GM18505 (cell line): ENCODE data around the gene AP1AR.

Experiments
- ATAC-seq: cut with Tn5 transposase; IDR thresholded peaks from one replicate; pipeline ENCODE4 v1.9.1; 2021; ENCODE audit not compliant: unreplicated experiment
- POLR2A ChIP-seq: IDR thresholded peaks from 4 replicates; pipeline ENCODE4 v1.6.1; 2011; ENCODE audit warnings: borderline replicate concordance; ENCODE audit not compliant: insufficient read depth, insufficient read length; ENCODE audit errors: extremely low read depth

AP1AR gene

DNA sequence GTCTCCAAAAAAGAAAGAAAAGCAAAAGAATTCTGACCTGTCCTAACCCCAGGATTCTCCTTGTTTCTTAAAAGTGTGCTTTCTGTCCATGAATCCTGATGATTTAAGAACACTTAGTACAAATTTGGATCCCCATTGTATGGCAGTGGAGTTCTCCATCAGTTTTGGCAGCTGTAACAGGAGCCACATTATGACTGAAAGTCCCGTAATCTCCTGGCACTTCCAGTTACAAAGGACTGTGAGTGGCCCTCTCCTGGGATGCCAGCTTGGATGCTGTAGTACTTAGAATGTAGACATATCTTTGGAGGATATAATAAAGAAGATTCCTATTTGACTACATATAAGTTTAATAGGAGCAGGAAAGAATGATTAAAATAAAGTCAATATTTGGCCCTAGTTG is 20.6 kb downstream of the AP1AR start:
- no peak for ATAC-seq
- no peak for TF ChIP-seq POLR2A

GRCh38 chr4:112253382-112254000 is 21.9 kb downstream of the AP1AR start:
- peak; percentile 74 for ATAC-seq
- TF ChIP-seq POLR2A, result no peak

GRCh38 chr4:112257098-112257497 is 25.5 kb downstream of the AP1AR start:
- TF ChIP-seq POLR2A, result no peak
- no peak for ATAC-seq

DNA sequence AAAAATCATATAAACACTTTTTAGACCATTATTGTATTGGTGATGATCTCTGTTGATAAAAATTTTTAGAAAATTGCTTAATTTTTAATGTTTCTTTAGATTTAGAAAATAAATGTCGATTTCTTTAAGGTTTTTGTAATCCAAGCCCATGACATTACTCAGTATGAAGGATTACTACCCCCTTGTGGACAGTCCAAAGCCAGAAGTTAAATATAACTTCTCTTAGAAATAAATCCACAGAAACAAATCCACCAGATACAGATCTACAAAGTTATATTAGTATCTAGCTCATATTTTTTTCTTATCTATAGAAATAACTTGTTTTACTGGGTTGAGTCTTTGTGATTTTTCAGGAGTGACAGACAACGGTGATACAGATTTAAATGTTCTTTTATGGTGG is 35.2 kb downstream of the AP1AR start:
- ATAC-seq, result no peak
- TF ChIP-seq POLR2A, result no peak

DNA sequence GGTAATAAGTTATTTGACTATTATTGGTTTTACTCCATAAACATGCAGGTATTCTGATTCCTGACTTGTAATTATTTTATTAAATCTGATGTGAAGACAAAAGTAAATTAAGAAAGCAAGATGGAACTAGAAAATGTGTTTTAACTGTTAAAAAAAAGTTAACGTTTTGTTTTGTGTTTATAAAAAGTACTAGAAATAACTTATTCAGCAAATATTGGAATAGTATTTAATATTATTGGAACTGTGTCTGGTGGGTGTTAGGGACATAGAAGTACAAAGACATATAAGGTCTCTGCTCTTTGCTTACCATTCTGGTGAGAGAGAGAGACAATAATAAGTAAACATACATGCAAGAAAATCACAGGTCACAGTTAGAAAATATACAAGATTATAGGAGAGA is 38.5 kb downstream of the AP1AR start:
- ATAC-seq, result no peak
- TF ChIP-seq POLR2A, result no peak

DNA sequence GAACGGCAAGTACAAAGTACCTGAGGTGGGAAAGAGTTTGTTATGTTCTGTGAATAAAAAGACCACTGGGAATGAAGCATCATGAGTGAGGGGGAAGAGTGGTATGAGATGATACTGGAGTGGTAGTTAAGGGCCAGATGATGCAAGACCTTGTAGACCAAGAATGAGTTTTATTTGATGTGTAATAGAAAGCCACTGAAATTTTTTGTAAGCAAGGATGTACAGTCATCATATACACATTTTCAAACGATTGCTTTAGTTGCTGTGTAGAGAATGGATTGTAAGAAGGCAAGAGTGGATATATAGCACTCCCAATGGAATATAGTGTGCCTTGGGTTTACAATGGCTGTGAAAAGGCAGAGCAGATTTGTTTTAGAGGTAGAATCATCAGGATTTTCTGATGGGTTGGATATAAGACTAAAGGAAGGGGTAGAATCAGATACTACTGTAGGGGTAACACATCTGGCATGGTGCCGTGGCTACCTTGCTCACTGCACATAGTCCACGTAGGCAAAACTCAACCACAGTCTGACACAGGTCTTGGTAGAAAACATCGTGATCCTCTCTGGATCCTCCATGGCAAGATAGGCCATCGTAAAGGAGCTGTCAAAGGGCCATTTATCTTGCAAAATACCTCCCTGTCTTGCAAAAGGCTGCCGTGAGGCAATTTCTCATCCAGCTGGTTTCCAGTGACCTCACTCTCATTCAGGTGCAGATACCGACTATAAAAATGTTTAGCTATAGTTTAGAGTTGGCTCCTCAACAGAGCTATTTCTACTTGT is 39.2 kb downstream of the AP1AR start:
- peak; percentile 46 for TF ChIP-seq POLR2A
- no peak for ATAC-seq

GRCh38 chr4:112272292-112272691 is 40.7 kb downstream of the AP1AR start:
- no peak for TF ChIP-seq POLR2A

GRCh38 chr4:112274959-112275358 is 43.4 kb downstream of the AP1AR start:
- ATAC-seq, result no peak
- TF ChIP-seq POLR2A, result no peak

More at GRCh38 chr4:112272292-112272691, 40.7 kb downstream of the AP1AR start:
- no peak for ATAC-seq

- ATAC-seq, result no peak
- no peak for TF ChIP-seq POLR2A
These were observed 44.5 kb downstream of the AP1AR start for GRCh38 chr4:112276113-112276512.

GRCh38 chr4:112277220-112277619 is 45.6 kb downstream of the AP1AR start:
- TF ChIP-seq POLR2A, result no peak
- no peak for ATAC-seq

DNA sequence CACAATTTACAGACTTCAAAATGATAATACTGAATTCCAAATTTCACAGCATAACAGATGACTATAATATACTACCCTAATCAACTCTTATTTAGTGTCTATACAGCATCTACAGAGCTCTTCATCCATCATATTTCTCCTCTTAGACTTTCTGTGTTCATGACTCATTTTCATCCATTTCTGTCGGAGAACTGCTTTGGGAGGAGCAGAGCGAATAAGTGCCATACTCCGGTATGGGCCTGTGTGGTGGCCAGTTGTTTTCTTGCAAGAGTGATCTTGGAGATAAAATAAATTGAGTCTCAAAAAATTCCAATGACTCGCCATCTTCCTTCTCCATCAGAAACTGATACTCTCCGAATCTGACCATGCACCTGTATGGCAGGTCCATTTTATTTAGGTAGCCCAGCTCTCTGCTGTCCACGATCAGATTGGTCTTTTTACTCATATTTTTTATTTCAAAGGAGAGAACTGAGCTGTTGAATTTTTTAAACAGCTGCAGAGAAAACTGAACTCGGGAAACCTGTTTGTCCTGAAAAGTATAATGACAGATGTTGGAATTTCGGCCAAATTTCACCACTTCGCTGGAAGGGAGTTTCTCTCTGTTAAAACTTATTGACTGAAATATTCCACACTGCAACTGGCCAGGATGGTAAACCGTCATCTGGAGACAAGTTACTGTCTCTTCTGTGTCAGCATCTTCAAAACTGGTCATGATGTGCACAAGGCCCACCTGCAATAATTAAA is 46.3 kb downstream of the AP1AR start:
- TF ChIP-seq POLR2A, result no peak
- ATAC-seq, result no peak

DNA sequence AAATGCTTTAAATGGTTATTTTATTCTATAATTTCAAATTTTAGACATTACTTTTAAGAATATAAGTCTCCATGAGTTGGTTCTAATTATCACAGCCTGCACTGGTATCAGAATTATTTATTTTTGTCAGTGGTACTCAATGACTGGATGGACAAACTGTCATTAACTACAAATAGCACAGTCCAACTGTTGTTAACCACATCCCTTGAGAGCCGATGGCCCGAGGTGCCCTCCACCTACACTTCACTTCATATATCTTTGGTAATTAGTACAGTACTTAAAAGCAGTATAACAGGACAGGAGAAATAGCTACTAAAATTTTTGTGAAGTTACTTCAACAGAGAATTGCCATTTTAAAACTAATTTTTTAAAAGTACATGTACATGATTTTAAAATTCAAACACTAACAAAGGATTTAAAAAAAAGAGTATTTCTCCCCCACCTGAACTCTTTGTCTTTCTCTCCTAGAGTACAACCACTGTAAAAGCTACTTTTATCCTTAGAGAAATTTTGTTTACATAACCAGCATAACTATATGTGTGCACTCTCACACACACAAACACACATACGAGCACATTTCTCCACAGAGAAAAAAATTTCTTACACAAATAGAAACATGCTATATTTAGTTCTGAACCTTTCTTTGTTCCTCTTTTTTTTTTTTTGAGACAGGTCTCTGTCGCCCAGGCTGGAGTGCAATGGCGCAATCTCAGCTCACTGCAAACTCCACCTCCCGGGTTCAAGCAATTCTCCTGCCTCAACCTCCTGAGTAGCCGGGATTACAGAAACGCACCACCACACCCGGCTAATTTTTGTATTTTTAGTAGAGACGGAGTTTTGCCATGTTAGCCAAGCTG is 47.7 kb downstream of the AP1AR start:
- peak; percentile 63 for ATAC-seq
- no peak for TF ChIP-seq POLR2A

DNA sequence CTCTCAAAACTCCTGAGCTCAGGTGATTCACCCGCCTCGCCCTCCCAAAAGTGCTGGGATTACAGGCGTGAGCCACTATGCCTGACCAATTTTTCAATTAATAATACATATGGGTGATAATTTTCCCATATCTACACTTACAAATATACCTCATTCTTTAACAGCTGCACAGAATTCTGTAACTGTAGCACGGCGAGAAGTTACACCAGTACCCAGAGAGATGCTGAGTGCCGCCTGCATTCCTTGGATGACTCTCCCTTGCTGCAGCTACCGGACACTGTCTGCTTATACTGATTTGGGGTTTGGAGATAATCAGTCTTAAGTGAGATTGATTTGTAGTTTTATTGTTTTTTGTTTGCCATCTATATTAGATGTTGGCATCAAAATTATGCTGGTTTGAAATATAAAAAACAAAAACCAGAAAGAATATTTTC is 48.3 kb downstream of the AP1AR start:
- TF ChIP-seq POLR2A, result no peak
- ATAC-seq, result no peak
